ENCODE data around the gene ARMC12.
"Not testable (repeated sequence)": the region's sequence is repeated elsewhere in the genome, so short reads cannot be mapped to it uniquely, and the experiment has no call there.

ARMC12 gene

DNA sequence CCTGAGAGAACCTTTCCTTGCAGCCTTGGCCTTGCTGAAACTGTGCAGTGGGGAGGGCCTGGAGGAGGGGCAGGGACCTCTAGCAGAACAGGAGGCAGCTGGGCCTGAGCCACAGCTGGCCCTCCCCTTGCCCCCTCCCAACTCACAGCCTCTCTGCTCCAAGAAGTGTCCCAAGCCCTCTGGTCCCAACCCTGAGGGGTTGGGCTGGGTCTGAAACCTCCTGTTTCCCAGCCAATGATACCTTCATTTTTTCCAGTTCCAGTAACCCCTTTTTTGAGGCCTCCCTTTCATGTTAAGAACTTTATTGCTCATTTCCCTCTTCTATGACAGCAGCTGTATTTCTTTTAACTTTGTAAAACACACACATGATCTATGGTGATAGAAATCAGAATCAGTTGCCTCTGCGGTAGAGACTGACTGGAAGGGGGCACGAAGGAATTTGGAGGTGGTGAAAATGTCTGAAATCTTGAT, 17.9 kb upstream of the ARMC12 start:
- DNase-seq, result no peak

DNA sequence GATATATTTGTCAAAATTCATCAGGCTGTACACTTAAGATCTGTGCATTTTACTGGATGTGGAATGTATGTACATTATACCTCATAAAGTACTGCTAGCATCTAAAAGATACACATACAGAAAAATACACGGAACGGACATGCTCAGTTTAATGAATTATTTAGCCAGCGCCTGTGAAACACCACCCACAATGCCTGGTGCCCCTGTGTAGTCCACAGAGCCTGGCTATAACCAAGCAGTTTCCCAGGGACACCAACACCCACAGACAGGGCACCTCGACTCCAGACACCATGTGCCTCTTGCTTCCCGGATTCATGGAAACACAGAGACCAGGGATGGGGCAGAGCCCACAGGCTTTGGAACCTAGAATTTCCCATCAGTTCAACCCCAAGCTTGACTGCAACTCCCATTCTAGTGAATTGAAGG, 17.4 kb upstream of the ARMC12 start:
- DNase-seq, result no peak

DNA sequence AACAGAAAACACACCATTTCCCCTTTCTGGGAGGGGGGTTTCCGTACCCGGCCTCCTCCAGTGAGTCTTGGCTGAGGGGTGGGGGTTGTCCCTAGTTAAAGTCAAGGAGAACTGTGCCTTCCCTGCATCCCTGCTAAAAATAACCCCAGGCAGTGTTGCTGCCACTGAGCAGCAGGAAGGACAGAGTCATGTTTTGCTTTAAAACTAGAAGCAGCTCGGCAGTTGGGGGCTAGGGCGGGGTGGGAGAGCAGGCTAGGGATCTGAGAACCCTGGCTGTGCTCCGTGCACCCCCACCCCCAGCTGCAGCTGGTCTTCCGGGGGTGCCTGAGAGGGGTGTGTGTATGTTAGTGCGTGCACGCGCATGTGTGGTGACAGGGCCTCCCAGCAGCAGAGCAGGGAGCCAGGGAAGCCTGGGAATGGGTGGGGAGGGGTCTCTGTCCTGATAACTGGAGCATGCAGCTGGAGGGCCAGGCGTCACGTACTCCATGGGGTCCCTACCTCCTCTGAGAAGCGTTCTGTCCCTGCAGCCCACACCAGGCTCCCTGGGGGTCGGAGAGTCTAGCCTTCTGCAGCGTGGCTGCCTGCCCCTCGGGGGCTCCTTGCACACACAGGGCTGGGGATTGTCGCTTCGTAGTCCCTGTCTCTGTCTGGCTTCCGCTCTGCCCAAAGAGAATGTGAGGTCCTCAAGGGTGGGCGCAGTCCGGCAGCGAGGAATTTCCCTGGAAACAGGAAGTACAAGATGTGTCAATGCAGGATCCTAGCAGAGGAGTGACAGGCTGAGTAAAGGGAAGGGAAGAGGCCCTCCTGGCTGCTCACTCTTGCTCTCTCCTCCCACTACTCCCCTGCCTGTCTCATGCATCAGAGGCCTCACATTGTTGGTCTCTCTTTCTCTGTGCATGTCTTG, 16.8 kb upstream of the ARMC12 start:
- no peak for DNase-seq

DNA sequence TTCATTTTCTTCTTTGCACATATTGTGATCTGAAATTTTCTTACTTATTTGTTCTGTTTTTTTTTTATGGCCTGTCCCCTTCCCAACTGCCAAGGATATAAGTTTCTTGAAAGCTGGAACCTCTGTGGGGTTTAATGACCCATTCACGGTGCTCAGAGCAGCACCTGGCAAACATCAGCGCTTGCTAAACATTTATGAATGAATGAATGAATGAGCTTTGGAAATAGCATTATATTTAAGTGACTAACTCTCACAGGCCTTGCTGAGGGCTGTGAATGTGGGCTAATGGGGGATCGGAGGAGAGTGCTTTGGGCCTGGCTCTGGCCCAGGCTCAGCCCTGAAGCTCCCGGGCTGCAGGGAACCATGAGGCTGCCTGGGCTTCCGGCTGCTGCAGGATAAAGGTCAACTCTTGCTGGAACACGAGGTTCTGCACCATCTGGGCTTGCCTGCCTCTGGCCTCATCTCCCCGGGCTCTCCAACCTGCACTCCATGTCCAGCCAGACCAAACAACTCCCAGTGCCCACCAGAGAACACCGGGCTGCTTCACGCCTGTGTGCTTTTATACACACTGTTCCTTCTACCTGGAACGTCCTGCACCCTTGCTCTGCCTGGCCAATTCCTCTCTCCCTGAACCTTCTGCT, 14.6 kb upstream of the ARMC12 start:
- no peak for DNase-seq

DNA sequence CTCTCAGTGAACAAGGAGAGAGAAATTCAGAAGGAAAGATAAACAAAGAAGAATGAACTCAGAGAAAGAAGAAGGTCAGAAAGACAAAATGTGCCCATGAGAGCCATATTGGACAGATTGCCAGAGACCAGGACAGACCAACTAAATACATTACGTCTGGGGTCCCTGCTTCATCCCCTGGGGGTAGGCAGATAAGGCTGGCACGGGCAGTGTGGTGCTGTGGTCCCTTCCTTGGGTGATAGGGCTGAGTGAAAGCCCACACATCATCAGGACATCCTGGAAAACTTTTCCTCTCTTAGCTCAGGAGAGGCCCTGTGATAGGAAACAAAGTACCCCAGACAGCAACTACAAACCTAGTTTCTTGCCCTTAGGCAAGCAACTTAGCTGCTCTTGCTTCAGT, 13.2 kb upstream of the ARMC12 start:
- DNase-seq, result no peak

DNA sequence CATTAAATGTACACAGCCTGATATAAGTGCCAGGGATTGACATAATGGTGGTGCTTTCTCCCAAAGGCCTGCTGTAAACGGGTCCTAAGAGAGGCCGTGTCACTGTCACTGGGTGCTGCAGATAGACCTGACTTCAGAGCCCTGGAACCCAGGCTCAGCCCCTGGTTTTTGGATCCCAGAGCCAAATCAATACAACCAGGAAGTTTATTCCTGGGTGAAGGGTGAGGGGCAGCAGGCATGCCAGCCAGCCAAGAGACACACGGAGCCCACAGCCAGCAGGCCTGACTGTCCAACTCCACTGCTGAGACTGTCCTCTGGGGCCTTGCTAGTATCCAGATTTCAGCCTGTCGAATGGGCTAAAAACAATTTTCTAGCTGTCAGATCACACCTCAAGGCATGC, 12.8 kb upstream of the ARMC12 start:
- no peak for DNase-seq

DNA sequence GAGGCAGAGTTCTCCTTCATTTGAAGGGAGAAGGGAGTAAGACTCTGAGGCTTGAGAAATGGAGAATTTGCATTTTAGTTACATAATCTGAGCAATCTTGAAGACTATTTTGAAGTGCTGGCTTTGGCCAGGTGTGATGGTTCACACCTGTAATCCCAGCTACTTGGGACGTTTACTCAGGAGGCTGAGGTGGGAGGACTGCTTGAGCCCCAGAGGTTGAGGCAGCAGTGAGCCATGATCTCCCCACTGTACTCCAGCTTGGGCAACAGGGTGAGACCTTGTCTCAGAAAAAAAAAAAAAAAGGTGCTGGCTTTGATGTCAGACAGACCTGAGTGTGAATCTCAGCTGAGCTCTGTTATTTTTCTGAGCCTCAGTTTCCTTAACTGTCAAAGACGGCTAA, 12.4 kb upstream of the ARMC12 start:
- DNase-seq, result no peak

DNA sequence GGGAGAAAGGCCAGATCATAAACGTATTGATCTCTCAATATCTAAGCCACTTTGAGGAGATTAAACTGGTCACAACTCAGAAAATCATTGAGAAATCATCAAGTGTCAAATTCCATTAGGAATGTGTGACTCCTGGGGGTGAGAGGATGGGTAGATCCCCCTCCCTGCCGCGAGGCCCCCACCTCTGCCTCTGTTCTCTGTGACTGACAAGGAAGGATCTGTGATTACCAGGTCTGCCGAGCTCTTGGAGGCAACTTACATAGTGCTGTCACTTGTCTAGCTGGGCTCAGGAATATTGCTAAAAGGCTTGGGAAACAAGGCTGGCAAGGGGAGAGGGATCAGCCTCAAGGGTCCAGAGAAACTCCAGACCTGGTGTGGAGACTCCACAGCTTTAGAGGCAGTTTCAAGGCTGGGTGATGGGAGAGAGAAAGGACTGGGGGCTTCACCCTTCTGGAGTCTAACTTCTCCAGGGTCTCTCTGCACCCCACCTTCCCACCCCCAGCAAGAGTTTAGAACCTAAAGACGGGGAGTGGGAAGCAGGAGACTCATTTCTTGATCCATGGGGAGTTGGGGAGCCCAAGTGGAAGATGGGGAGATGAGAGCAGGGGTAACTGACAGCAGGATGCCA, 11.6 kb upstream of the ARMC12 start:
- DNase-seq, result no peak

DNA sequence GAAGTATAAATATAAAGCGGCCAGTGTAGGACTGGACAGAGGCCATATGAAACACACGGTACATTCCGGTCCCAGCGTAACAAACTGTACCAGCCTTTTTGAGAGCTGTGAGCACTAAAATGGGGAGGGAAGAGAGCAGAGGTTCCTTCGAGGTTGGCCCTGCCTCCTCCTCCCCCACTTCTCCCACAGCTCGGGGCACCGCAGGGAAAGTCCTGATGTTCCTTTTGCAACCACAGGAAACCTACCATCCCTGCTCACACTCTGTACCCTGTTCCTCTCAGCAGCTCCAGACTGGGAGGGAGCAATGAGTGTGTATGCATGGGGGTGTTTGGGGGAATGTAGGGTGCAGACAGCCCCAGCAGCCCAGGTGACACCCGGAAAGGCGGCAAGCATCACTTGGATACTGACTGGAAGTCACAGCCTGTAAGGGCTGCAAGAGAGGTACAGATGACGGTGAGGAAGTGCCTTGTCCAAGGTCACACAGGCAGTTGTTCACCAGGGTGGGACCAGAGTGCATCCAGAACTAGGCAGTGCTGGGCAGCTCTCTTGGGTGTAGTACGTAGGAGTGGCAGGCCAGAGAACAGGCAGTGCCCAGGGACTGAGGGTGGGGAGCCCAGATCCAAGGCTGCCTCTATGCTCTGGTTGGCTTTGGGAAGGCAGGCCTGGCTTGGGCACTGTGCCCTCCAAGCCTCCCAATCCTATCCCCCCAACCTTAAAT, 11.0 kb upstream of the ARMC12 start:
- DNase-seq, result no peak

DNA sequence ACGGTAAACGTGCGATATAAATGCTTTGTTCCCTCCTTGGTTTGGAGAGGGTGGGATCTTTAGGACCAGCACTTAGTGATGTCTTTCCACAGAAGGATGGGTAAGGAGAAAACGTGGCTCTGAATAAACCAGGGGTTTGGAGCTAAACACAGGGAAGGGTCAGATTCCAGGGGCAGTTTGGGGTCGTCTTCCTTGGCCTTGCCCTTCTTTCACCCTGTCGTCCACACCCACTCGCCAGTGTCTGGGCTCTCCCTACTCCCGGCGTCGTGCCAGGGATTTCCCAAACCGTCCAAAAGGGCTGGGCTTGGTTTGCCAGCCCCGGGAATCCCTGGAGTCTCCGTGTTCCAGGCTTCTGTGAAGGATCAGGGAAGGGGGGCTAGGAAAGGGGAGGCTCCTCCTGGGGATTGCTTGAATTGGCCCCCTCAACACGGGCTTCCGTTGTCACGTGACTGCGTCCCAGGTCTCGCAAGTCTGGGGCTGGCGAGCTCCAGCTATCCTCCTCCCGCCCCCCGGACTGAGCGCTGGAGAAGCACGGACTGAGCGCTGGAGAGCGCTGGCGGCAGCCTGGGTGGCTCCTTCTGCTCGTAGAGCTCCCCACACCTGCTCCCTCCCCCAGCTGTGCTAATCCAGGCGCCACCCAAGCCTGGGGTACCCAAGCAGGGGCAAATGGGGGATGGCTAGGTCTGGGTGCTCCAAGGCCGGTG, 9.4 kb upstream of the ARMC12 start:
- peak; percentile 67 for DNase-seq

DNA sequence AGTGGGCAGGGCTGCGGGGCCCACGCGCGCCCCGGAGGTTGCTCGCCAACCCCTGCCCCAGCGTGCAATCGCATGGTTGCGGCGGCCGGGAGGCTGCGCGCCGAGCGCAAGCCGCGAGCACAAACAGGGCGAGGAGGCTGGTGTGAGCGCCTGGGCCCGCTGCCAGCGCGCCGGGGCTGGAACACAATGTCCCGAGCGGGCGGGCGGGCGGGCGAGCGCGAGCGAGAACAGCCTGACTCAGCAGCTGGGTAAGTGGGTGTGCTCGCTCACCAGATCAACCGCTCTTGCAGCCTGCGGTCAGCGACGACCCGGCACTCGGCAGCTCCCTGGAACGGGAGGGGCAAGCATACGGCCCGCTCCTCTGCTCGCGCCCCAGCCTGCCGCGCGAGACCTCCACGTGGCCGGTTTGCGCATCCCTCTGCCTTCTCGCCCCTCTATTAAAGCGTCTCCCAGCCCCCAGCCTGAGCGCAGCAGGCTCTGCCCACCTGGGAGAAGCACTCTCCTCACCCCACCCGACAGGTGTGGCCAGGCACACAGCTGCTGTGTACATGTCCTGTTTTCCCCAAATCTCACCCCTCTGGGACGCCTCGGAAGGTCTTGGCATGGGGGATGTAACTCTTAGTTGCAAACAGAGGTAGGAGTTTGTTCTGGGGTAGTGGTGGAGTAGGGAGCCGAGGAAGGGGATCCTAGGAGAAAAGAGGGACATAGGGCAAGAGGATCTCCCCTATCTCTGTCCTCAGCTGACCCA, 8.7 kb upstream of the ARMC12 start:
- DNase-seq, result peak; percentile 67

DNA sequence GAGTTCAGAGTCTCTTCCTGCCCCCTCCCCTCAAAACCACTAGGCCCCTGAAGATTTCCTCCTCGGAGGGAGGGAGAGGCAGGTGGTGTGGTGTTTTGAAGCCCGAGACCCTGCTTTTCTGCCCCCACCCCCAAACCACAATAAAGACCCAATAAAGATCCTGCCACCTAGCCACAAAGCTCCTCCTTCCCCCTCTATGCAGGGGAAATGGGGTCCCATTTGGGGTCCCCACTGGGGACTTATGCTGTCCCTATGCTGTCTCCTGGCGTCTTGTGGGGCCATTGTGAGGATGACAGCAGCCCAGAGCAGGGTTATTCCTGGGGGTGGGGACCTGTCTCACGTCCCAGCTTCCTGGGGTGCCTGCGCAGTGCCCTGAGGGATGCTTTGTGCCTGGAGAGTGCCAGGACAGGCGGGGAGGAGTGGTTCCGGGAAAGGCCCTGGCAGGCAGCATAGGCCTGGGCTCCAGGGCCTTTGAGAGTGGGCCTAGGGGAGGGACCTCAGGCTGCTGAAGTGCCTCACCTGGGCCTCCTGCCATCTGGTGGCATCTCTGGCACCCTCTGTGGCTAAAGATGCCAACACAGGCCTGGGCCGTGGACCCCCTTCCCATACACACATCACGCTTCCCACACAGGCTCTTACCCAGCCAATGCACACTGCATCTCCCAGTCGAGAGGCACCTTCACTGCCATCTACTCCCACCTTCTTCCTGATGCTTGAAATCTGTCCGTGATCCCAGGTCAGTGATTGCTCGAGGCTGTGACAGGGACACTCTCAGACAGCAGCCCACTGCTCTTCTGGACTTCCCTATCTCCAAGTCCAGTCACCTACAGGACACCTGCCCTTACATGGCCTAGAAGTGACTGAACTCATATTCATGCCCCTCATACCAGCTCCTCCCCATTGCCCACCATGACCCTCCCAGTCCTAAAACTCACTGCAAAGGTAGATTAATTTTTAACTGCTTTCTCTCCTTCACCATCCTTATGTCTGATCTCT, 7.9 kb upstream of the ARMC12 start:
- no peak for DNase-seq

DNA sequence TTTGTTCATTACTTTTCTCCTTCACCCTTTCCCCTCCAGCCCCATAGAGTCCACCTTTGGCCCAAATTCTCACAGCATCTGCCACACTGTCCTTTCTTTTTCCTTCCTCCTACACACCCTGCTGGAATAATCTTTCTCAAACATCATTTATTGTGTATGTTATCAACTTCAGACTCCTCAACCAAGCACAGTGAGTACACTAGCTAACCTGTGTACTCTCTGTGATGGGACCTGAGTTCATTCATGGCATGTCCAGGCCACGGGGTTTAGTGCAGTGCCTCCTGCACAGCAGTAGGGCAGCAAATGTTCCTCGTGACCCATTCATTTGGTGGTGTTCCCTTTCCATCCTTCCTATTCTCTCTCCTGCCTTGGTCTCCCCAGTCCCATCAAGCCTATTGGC, 7.1 kb upstream of the ARMC12 start:
- no peak for DNase-seq

DNA sequence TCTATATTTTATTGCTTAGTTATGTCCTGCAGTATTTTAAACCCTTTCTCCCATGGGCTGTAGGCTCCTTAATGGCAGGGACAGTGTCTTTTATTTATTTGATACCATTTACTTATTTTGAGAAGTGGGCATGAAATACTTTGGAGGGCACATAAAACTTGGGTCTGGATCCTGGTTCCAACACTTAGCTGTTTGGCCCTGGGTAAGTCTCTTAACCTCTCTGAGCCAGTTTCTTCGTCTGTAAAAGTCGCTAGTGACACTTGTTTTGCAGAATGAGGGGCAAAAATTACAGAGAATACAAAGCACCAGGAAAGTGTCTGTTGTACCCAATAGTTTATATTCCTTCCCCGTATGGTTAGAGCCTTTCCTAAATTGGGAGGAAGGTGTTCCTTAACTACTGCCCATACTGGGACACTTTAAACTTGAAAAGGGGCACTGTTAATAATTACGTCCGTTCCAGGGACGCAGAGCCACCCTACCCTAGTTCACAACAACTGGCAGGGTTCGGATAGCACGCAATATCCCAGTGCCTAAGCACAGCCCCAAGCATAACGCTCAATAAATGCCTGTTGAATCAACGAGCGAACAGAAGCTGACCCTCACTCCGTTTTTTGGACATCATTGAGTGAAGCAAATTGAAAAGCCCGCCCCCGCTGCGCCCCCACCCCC, 6.0 kb upstream of the ARMC12 start:
- no peak for DNase-seq

DNA sequence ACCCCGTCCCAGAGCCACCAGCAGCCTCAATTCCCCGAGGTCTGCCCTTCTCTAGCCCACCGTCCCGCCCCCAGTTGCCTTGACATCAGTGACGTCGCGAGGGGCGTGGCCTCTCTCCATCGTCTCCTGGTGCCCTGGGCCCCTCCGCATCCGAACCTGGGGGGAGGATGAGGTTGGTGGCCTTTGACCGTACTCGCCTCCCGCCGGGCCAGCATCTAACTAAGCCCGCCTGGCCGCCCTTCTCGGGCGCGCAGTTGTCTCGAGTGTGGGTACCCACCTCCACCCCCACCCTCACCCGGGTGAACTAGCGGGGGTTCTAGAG, 5.5 kb upstream of the ARMC12 start:
- DNase-seq, result peak; percentile 62

DNA sequence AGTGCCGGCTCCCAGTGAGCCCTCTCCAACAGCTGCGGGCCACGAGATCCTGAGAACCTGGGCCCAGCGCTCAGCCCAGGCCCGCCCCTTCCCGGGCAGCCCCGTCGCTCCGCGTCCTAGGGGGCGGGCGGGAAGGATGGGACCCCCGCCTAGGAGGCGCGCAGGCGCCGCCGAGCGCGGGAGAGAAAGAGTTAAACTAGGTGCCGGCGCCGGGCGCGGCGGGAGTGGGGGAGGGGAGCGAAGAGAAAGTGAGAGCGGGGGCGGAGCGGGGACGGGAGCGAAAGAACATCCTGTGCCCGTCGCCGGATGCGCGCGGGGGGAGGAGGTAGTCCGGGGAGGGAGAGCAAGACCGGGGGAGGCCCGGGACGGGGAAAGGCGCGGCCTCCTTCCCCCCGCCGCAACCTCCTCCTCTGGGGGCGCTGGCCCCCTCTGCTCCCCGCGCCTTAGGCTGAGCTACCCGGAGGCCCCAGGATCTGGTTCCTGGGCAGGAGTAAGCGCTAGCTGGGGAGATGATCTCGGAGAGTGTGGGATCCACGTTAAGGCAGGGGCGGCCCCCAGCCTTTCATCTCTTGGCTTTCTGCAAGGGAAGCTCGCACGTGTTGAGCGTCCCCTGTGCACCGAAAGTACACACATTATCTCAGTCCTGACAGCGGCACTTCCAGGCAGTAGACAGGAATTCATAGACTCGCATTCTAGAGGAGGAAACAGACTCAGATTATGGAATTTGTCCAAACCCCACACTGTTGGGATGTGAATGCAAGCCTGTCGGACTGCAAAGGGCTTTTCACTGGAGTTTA, 4.9 kb upstream of the ARMC12 start:
- peak; percentile 64 for DNase-seq

DNA sequence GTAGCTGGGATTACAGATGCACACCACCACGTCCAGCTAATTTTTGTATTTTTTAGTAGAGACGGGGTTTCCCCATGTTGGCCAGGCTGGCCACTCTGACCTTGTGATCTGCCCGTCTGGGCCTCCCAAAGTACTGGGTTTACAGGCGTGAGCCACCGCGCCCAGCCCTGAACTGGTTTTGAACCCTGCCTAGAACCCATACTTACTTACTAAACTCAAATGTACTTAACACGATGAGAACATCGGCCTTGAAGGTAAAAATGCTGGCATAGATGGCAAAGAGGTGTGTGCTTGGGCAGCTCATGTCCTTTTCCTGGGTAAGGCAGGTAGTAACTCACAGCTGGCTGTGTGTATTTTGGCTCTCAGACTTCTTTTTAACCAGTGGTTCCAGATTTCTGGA, 3.2 kb upstream of the ARMC12 start:
- no peak for DNase-seq

DNA sequence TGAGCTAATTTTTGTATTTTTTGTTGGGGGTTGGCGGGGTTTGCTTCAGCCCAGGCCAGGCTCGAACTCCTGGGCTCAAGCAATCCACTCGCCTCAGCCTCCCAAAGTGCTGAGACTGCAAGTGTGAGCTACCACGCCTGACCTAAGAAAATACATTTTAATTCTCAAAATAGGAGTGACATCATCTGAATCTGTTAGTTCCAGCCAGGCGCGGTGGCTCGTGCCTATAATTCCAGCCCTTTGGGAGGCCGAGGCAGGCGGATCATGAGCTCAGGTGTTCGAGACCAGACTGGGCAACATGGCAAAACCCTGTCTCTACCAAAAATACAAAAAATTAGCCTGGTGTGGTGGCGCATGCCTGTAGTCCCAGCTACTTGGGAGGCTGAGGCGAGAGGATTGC, 2.5 kb upstream of the ARMC12 start:
- DNase-seq, result not testable (repeated sequence)

DNA sequence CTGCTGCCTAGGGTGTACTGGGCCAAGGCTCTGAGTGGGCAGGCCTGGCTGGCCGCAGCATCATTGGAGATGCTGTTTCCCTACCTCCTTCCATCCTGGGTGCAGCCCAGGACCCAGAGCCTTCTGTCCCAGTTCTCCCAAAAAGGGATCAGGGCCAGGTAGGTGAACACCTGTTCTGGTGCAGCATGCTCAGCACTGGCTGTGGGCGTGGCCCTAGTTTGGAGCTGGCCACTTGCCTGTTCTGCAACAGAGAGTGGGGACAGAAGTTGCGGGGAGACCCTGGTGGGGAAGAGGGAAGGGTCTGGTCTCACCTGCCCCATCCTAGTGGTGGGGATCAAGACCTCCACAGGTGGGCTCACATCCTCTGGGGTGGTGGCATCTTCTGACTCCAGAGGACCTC, 1.4 kb upstream of the ARMC12 start:
- DNase-seq, result no peak
